ENCODE data around the gene KLHL41. TPM values are rescaled to one million over a fixed set of nuclear protein-coding genes. Genes with fewer than 3 reads are reported as not detected.

Gene KLHL41
- total and polyA plus RNA-seq, 2 of the 13 experiments (the other 11 are each of a cell fraction or from before 2014, with no cell fraction given) = 0.07 to 0.31 TPM

DNA sequence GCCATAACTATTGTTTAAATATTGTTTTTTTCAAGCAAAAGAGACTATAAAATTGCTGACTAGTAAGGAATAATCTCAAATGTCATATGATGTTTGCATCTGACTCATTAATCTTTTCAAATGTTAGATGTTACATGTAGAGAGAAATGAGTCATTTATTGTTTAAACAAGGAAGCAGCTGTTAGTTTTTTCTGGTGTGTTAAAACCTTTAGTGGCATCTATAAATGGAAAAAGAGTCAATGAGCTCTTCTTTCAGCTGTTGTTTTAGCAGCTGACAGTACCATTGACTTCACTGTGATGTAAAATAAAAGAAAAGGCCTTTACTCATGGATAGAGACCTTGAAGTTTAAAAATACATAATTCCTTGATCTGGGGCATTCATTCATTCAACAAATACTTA, 1.8 kb upstream of the KLHL41 start:
- FAIRE-seq = no peak
- H3K9me3 ChIP-seq (ENCODE audit: low read length) = no peaks in the 10 kb centered on the region
- in situ Hi-C loops (cut with HindIII; ENCODE audit: extremely low pct_ligation_motif_present, low pct_unique_long_range_greater_than_20kb) = no loop called here
- DNase-seq (ENCODE audit: low spot score) = peak; percentile 58
- H3K36me3 ChIP-seq (replicated peaks in 1 of 2; ENCODE audit: control insufficient read depth in 1 of 2, insufficient read depth in 2 of 2, low read length in 2 of 2) = no peaks in the 10 kb centered on the region
- ChIA-PET CTCF (ENCODE audit: low intra/inter-chr PET ratio, low total read pairs) (no interaction called here), POLR2A (interaction anchor here (0.7 to 1.0 kb wide), 2 partner anchors 22 to 77 kb away, joined by 3 read pairs; no protein-coding TSS in a partner anchor)
- no peak for ATAC-seq
- no TSS peak for BruUV-seq (replicated peaks)
- H4K20me1 ChIP-seq (ENCODE audit: insufficient read depth, low read length) = no peaks in the 10 kb centered on the region
- intact Hi-C loops (cut with micrococcal nuclease; ENCODE audit: unreplicated experiment) = no loop called here
- no peak overlapping the region for H3K4me2 ChIP-seq (ENCODE audit: low read depth, low read length)
- peaks cover 9% of the 10 kb centered on the region; the same call in 1 of the 2 replicates for H3K4me1 ChIP-seq (ENCODE audit: insufficient read depth, low read length)
- H2AFZ ChIP-seq (ENCODE audit: low read length) = no peak overlapping the region
- H3K27me3 ChIP-seq (ENCODE audit: control insufficient read depth in 1 of 2, insufficient read depth in 2 of 2, low read length in 2 of 2) = no peaks in the 10 kb centered on the region
- H3K4me3 ChIP-seq (replicated peaks in 1 of 3; ENCODE audit: insufficient read depth in 1 of 3, low read depth in 2 of 3, low read length in 3 of 3) = no peak overlapping the region
- no peak overlapping the region for H3K9ac ChIP-seq (ENCODE audit: insufficient read depth, low read depth, low read length)
- no peak overlapping the region for H3K27ac ChIP-seq (ENCODE audit: extremely low read length, insufficient read depth, low read length)
- no peaks in the 10 kb centered on the region for H3K79me2 ChIP-seq (ENCODE audit: insufficient read depth, low read length)
- TF ChIP-seq SSRP1 (CRISPR knock-in tag; IDR thresholded peaks at IDR 0.05) (no peak), ZNF841 (CRISPR knock-in tag; IDR thresholded peaks at IDR 0.05; ENCODE audit: borderline replicate concordance) (no peak), ZNF12 (CRISPR knock-in tag; IDR thresholded peaks at IDR 0.05) (peak; percentile 100), MAFF (IDR thresholded peaks at IDR 0.05; ENCODE audit: low read depth, low read length) (peak; percentile 99), SKI (IDR thresholded peaks at IDR 0.05; ENCODE audit: partially characterized antibody) (no peak), FIP1L1 (IDR thresholded peaks at IDR 0.05; ENCODE audit: borderline replicate concordance, insufficient read depth, low read depth, low read length) (no peak), SALL1 (CRISPR knock-in tag; IDR thresholded peaks at IDR 0.05) (no peak), GLI4 (CRISPR knock-in tag; IDR thresholded peaks at IDR 0.05; ENCODE audit: borderline replicate concordance) (no peak), MAF1 (CRISPR knock-in tag; IDR thresholded peaks at IDR 0.05; ENCODE audit: borderline replicate concordance) (no peak), KDM4B (CRISPR knock-in tag; IDR thresholded peaks at IDR 0.05) (no peak), RFX1 (IDR thresholded peaks at IDR 0.05) (no peak), TBP (CRISPR knock-in tag; IDR thresholded peaks at IDR 0.05) (no peak), KLF15 (CRISPR knock-in tag; IDR thresholded peaks at IDR 0.05; ENCODE audit: borderline replicate concordance) (no peak), PHF5A (CRISPR knock-in tag; IDR thresholded peaks at IDR 0.05; ENCODE audit: low read depth, unreplicated experiment) (no peak), JARID2 (CRISPR knock-in tag; IDR thresholded peaks at IDR 0.05; ENCODE audit: insufficient replicate concordance) (no peak)
- TF ChIP-seq, protein P1, sequence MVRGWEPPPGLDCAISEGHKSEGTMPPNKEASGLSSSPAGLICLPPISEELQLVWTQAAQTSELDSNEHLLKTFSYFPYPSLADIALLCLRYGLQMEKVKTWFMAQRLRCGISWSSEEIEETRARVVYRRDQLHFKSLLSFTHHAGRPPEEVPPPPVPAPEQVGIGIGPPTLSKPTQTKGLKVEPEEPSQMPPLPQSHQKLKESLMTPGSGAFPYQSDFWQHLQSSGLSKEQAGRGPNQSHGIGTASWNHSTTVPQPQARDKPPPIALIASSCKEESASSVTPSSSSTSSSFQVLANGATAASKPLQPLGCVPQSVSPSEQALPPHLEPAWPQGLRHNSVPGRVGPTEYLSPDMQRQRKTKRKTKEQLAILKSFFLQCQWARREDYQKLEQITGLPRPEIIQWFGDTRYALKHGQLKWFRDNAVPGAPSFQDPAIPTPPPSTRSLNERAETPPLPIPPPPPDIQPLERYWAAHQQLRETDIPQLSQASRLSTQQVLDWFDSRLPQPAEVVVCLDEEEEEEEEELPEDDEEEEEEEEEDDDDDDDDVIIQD (CRISPR knock-in tag; IDR thresholded peaks at IDR 0.05; ENCODE audit: low read depth) = peak; percentile 67; the same call in 1 of the 2 replicates
- TF ChIP-seq, protein P2, sequence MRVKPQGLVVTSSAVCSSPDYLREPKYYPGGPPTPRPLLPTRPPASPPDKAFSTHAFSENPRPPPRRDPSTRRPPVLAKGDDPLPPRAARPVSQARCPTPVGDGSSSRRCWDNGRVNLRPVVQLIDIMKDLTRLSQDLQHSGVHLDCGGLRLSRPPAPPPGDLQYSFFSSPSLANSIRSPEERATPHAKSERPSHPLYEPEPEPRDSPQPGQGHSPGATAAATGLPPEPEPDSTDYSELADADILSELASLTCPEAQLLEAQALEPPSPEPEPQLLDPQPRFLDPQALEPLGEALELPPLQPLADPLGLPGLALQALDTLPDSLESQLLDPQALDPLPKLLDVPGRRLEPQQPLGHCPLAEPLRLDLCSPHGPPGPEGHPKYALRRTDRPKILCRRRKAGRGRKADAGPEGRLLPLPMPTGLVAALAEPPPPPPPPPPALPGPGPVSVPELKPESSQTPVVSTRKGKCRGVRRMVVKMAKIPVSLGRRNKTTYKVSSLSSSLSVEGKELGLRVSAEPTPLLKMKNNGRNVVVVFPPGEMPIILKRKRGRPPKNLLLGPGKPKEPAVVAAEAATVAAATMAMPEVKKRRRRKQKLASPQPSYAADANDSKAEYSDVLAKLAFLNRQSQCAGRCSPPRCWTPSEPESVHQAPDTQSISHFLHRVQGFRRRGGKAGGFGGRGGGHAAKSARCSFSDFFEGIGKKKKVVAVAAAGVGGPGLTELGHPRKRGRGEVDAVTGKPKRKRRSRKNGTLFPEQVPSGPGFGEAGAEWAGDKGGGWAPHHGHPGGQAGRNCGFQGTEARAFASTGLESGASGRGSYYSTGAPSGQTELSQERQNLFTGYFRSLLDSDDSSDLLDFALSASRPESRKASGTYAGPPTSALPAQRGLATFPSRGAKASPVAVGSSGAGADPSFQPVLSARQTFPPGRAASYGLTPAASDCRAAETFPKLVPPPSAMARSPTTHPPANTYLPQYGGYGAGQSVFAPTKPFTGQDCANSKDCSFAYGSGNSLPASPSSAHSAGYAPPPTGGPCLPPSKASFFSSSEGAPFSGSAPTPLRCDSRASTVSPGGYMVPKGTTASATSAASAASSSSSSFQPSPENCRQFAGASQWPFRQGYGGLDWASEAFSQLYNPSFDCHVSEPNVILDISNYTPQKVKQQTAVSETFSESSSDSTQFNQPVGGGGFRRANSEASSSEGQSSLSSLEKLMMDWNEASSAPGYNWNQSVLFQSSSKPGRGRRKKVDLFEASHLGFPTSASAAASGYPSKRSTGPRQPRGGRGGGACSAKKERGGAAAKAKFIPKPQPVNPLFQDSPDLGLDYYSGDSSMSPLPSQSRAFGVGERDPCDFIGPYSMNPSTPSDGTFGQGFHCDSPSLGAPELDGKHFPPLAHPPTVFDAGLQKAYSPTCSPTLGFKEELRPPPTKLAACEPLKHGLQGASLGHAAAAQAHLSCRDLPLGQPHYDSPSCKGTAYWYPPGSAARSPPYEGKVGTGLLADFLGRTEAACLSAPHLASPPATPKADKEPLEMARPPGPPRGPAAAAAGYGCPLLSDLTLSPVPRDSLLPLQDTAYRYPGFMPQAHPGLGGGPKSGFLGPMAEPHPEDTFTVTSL (CRISPR knock-in tag; IDR thresholded peaks at IDR 0.05; ENCODE audit: borderline replicate concordance) = peak; percentile 19; the same call in 1 of the 2 replicates
- TF ChIP-seq, protein P3, sequence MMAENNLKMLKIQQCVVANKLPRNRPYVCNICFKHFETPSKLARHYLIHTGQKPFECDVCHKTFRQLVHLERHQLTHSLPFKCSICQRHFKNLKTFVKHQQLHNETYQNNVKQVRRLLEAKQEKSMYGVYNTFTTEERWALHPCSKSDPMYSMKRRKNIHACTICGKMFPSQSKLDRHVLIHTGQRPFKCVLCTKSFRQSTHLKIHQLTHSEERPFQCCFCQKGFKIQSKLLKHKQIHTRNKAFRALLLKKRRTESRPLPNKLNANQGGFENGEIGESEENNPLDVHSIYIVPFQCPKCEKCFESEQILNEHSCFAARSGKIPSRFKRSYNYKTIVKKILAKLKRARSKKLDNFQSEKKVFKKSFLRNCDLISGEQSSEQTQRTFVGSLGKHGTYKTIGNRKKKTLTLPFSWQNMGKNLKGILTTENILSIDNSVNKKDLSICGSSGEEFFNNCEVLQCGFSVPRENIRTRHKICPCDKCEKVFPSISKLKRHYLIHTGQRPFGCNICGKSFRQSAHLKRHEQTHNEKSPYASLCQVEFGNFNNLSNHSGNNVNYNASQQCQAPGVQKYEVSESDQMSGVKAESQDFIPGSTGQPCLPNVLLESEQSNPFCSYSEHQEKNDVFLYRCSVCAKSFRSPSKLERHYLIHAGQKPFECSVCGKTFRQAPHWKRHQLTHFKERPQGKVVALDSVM (CRISPR knock-in tag; IDR thresholded peaks at IDR 0.05) = no peak

Measured in HepG2 (cell line).